H7 (cell line): ENCODE data around the gene NECTIN1. TPM values are rescaled to one million over a fixed set of nuclear protein-coding genes. Genes with fewer than 3 reads are reported as not detected.

Experiments
- DNase-seq: peaks from one replicate; pipeline ENCODE4 v3.0.0; 2012
- H3K27me3 ChIP-seq: 2 replicates; pipeline ENCODE4 v1.6.0; 2011; ENCODE audit warnings: mild to moderate bottlenecking, low read length; ENCODE audit not compliant: control insufficient read depth, insufficient read depth
- H3K36me3 ChIP-seq: replicated peaks from 2 replicates; pipeline ENCODE4 v1.5.1; 2011; ENCODE audit warnings: low read length; ENCODE audit not compliant: control insufficient read depth, insufficient read depth
- H3K4me3 ChIP-seq: 2 replicates; pipeline ENCODE4 v1.5.1; 2011; ENCODE audit warnings: low read depth, mild to moderate bottlenecking, control low read depth, low read length, moderate library complexity; ENCODE audit not compliant: insufficient read depth
- total RNA-seq: library from RNA; depleted of rRNA; stranded (reverse); fragments of >200 nt; shearing (Covaris generic); gene quantifications from 2 replicates; pipeline ENCODE4 v1.2.3, GENCODE V29; 2014; rRNA removed

The NECTIN1 gene
- total RNA-seq = 20.9 and 24.6 TPM in 2 replicates

- Histone ChIP-seq H3K4me3 (peak within 1 kb of the TSS; percentile 80), H3K36me3 (no peaks in the 10 kb centered on the region; the same call in 1 of the 2 replicates), H3K27me3 (peaks cover 3% of the 10 kb centered on the region)
- DNase-seq = peak; percentile 98
Measured at GRCh38 chr11:119728651-119729580, at the start of gene NECTIN1. Gene NECTIN1, minus strand, starts transcription at chr11:119729200. Its CDS starts 647 bp downstream, at chr11:119728553.

GRCh38 chr11:119778391-119779194 lies 49.6 kb upstream of the NECTIN1 start:
- Histone ChIP-seq H3K4me3 (no peak overlapping the region), H3K27me3 (no peaks in the 10 kb centered on the region), H3K36me3 (no peaks in the 10 kb centered on the region)
- DNase-seq = no peak

GRCh38 chr11:119777940-119778339 lies 48.9 kb upstream of the NECTIN1 start:
- DNase-seq = no peak
- Histone ChIP-seq H3K27me3 (no peaks in the 10 kb centered on the region), H3K36me3 (no peaks in the 10 kb centered on the region), H3K4me3 (no peak overlapping the region)

- Histone ChIP-seq H3K27me3 (no peaks in the 10 kb centered on the region), H3K36me3 (no peaks in the 10 kb centered on the region), H3K4me3 (no peak overlapping the region)
- no peak for DNase-seq
Measured at GRCh38 chr11:119776651-119777050, 47.7 kb upstream of the NECTIN1 start.

- no peak for DNase-seq
- H3K4me3 ChIP-seq = no peak overlapping the region
Measured at GRCh38 chr11:119776031-119776636, 47.1 kb upstream of the NECTIN1 start.

GRCh38 chr11:119774172-119774763 lies 45.3 kb upstream of the NECTIN1 start:
- no peaks in the 10 kb centered on the region for H3K27me3 ChIP-seq
- no peaks in the 10 kb centered on the region for H3K36me3 ChIP-seq
- H3K4me3 ChIP-seq = no peak overlapping the region
- peak; percentile 75 for DNase-seq

More at GRCh38 chr11:119776031-119776636, 47.1 kb upstream of the NECTIN1 start:
- no peaks in the 10 kb centered on the region for H3K36me3 ChIP-seq
- no peaks in the 10 kb centered on the region for H3K27me3 ChIP-seq

GRCh38 chr11:119772641-119773415 lies 43.8 kb upstream of the NECTIN1 start:
- no peaks in the 10 kb centered on the region for H3K36me3 ChIP-seq
- no peak for DNase-seq
- H3K4me3 ChIP-seq = no peak overlapping the region
- no peaks in the 10 kb centered on the region for H3K27me3 ChIP-seq

- Histone ChIP-seq H3K4me3 (no peak overlapping the region), H3K36me3 (no peaks in the 10 kb centered on the region), H3K27me3 (no peaks in the 10 kb centered on the region)
- no peak for DNase-seq
Measured at GRCh38 chr11:119772076-119772475, 43.1 kb upstream of the NECTIN1 start.

- no peak for DNase-seq
- H3K36me3 ChIP-seq = no peaks in the 10 kb centered on the region
- H3K4me3 ChIP-seq = no peak overlapping the region
- H3K27me3 ChIP-seq = no peaks in the 10 kb centered on the region
Measured at GRCh38 chr11:119771172-119771770, 42.3 kb upstream of the NECTIN1 start.

GRCh38 chr11:119765628-119766027 lies 36.6 kb upstream of the NECTIN1 start:
- Histone ChIP-seq H3K36me3 (no peaks in the 10 kb centered on the region), H3K27me3 (no peaks in the 10 kb centered on the region), H3K4me3 (no peak overlapping the region)
- DNase-seq = no peak

GRCh38 chr11:119764108-119764868 lies 35.3 kb upstream of the NECTIN1 start:
- Histone ChIP-seq H3K27me3 (no peaks in the 10 kb centered on the region), H3K4me3 (no peak overlapping the region), H3K36me3 (no peaks in the 10 kb centered on the region)
- DNase-seq = no peak

- Histone ChIP-seq H3K36me3 (no peaks in the 10 kb centered on the region), H3K4me3 (no peak overlapping the region), H3K27me3 (no peaks in the 10 kb centered on the region)
- no peak for DNase-seq
Measured at GRCh38 chr11:119763071-119763728, 34.2 kb upstream of the NECTIN1 start.
